KOPT-K1 (cell line): Measurements from ENCODE around the gene PRSS27.
A peak's percentile ranks its signal among the peaks of the same experiment; 100 is the strongest.

Experiments
- H3K27ac ChIP-seq: fragments of 200-600 bp; sonication (generic); 2 replicates; pipeline ENCODE4 v1.5.1; 2016; ENCODE audit warnings: antibody characterized with exemption, mild to moderate bottlenecking, low read depth, low read length; ENCODE audit not compliant: poor library complexity, severe bottlenecking
- H3K36me3 ChIP-seq: fragments of 200-600 bp; sonication (generic); 2 replicates; pipeline ENCODE4 v1.5.1; 2017; ENCODE audit warnings: antibody characterized with exemption, mild to moderate bottlenecking, low read length, moderate library complexity; ENCODE audit not compliant: insufficient read depth
- H3K9me3 ChIP-seq: fragments of 200-600 bp; sonication (generic); 2 replicates; pipeline ENCODE4 v1.5.1; 2017; ENCODE audit warnings: antibody characterized with exemption, low read length, mild to moderate bottlenecking; ENCODE audit not compliant: insufficient read depth, poor library complexity, severe bottlenecking

Gene PRSS27

DNA sequence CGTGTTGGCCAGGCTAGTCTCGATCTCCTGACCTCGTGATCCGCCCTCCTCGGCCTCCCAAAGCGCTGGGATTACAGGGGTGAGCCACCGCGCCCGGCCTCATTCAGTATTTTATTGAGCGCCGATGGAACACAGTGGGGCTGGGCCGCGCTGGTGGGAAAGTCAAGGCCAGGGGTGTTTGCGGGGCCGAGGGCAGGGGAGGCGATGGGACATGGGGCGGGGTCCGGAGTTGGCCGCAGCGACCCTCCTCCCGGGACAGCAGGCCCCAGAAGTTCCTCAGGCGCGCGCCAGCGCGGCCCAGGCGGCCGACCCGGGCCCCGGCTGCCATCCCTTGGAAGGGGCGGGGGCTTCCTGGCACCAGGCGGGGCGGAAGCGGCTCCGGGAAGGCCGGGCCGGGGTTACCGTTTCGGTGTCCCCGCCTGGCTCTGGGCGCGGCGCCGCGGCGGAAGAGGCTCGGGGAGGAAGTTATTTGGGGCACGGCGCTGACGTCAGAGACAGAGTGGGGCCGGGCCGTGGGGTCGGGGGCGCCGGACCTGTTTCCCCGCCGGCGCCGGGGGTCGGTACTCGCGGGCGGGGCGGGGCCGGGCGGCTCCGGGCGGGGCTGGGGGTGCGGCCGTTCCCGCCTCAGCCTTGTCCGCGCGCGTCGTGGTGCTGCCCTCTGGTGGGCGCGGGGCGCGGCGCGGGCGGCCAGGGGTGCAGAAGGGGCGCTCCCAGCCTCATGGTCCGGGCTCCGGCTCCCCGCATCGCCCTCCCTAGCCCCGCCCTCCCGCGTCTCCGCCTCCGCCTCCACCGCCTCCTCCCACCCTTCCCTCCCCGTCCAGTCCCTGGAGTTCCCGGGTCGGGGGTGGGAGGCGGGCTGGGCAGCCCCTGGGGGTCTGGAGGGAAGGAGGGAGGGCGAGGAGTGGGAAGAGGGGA is 952 bp upstream of the PRSS27 start:
- Histone ChIP-seq H3K9me3 (no peaks in the 10 kb centered on the region), H3K36me3 (no peaks in the 10 kb centered on the region), H3K27ac (peak overlapping the region; percentile 52)

DNA sequence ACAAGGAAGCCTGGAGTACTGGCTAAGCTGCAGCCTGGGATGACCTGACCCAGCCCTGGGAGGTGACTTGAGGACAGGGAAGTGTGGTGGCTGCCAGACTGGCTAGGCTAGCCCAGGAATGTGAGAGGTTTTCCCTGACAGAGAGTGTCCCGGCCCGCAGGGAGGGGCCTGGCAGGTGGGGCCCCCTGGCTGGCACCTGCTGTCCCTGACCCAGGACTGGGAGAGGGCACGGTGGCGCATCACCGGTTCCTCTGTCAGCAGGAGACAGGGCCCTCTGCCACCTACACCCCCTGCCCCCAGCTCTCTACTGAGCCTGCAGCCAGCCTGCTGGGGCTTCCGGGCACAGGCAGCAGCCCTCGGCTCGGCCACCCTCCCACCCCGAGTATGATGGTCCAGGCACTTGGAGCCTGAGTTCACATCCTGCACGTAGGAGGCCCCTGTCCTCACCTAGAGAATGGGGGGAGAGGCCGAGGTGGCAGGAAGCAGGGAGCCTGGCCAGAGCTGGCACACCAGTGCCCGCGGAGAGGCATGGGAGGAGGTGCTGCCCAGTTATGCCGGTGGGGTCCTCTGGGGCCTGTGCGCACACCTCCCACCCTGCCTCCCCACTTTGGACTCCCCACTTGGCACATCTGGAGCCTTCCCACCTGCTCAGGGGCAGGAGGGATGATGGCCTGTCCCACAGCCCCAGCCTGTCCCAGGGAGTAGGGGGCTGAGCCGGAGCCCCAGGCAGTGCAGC is 528 bp downstream of the PRSS27 start:
- Histone ChIP-seq H3K9me3 (no peaks in the 10 kb centered on the region), H3K27ac (no peak overlapping the region), H3K36me3 (no peaks in the 10 kb centered on the region)

DNA sequence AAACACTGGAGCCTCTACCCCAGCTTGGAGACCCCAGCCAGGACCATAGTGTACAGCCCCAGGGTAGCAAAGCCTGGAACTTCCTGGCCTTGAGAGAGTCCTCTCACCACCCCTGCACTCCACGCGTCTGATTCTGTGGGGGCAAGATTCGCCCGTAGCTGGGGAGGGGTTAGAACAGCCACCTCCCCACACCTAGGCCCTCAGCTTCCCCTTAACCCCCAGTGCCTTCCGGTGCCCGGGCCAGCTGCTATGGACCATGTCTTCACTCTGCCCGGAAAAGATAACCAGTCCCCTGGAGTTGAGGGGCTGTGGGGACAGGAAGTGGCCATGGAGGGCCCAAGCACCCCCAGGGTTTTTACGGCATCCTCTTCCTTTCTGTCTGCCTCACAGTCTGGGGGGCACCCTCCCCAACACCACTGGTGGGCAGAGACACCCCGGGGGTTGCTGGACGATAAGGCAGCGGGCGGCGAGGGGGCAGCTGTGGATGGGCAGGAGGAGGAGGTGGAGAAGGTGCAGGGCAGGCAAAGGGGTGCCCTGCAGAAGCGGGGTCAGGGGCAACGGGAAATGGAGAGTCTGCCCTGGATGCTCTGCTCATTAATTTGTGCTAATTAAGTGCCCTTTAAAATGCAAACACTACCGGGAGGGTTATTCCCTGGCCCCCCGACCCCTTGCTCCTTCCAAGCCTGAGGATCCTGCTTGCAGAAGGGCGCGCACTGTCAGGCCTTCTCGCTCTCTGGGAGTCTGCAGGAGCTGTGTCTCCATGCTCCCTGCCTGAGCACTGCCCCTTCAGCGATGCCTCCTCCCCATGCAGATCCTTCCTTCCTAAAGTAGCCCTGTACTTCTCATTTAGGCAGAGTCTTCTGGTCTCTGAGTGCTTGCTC is 2.4 kb downstream of the PRSS27 start:
- no peak overlapping the region for H3K27ac ChIP-seq
- no peaks in the 10 kb centered on the region for H3K9me3 ChIP-seq
- H3K36me3 ChIP-seq = no peaks in the 10 kb centered on the region

DNA sequence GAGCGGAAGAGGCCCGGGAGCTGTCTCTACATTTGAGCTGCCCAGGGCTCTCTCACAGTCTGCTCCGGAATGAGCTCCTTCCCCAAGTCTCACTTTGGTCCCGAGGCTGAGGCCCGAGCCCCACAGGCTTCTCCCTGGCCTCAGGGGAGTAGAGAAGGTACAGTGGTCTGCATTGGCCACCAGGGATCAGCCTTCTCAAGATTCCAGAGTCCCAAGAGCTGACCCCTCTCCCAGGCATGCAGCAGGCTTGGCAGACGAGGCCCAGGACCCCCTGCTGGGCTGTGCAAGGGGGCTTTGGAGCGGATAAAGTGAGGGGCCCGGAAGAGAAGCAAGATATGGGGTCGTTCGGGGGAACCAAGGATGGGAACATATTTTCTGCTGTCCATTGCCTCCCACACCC is 3.1 kb downstream of the PRSS27 start:
- H3K9me3 ChIP-seq = no peaks in the 10 kb centered on the region
- no peaks in the 10 kb centered on the region for H3K36me3 ChIP-seq
- no peak overlapping the region for H3K27ac ChIP-seq

DNA sequence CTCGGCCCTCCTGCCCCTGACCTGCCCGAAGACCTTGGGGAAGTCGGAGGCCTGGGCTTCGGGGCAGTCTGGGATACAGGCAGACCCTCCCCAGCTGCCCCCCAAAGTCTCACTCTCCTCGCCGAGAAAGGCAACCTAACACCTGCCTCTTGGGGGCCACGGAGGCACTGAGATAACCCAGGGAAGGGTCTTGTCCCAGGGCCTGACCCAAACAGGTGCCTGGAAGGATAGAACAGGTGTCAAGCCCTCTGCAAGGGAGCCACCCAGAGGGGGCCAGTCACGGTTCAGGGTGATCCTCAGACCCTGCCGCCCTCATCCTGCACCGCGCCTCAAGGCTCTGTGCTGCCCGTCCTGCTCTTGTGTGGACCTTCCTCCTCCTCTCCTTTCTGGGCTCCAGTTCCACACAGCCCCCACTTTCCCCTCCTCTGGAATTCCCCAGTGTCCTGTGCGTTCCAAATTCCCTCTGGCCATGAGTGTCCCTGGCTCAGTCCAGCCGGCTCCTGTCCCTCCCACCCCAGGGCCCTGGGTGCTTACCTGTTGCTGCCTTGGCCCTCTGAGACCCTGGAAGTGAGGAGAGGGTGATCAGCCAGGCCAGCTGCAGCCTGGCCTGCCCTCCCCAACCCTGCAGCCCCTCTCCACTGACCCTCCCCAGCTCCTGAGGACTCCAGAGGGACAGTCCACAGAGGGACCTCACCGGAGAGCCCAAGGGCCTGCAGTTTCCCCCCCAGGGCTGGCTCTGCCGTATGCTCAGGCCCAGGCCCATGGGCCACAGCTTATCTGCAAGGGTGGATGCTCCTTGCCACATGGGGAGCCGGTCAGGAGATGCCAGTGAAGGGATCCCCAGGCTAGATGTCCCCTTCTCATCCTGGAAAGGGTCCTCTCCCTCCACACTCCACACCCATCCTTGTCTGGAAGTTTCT is 3.8 kb downstream of the PRSS27 start:
- H3K36me3 ChIP-seq = no peaks in the 10 kb centered on the region
- no peaks in the 10 kb centered on the region for H3K9me3 ChIP-seq
- no peak overlapping the region for H3K27ac ChIP-seq

DNA sequence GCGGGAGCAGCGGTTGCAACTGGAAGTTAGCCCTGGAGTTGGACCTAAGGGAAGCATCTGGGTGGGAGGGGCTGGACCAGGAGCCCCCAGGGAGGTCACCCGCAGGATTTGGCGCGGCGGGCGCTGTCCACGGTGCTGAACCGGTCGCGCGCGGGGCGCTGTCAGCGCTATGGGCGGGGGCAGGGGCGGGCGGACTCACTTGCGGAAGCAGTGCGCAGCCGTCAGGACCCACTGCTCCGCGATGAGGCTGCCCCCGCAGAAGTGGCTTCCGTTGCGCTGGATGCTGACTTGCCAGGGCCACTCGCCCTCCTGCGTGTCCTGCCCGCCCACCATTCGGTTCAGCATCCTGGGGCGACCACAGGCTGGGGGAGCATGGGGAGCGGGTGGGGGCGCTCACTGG is 4.5 kb downstream of the PRSS27 start:
- no peaks in the 10 kb centered on the region for H3K36me3 ChIP-seq
- no peaks in the 10 kb centered on the region for H3K9me3 ChIP-seq
- H3K27ac ChIP-seq = no peak overlapping the region

DNA sequence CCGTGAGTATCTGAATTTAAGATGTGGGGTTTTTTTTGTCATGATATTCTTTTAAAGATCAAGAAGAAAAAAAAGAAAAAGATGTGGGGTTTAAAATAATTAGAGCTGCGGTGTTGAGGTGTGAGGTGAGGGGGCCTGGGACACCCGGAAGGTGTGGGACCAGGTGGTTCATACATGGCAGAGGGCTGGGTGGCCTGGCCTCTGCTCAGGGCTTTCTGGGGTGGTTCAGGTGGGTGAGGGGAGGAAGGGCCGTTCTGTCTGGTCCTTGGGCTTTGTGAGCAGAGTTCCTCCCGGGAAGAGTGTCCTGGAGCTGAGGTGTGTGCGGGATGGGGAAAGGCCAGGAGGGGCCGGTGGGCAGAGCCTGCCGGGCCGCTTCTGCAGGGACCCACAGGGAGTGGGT is 5.0 kb downstream of the PRSS27 start:
- Histone ChIP-seq H3K9me3 (no peaks in the 10 kb centered on the region), H3K27ac (no peak overlapping the region), H3K36me3 (no peaks in the 10 kb centered on the region)

DNA sequence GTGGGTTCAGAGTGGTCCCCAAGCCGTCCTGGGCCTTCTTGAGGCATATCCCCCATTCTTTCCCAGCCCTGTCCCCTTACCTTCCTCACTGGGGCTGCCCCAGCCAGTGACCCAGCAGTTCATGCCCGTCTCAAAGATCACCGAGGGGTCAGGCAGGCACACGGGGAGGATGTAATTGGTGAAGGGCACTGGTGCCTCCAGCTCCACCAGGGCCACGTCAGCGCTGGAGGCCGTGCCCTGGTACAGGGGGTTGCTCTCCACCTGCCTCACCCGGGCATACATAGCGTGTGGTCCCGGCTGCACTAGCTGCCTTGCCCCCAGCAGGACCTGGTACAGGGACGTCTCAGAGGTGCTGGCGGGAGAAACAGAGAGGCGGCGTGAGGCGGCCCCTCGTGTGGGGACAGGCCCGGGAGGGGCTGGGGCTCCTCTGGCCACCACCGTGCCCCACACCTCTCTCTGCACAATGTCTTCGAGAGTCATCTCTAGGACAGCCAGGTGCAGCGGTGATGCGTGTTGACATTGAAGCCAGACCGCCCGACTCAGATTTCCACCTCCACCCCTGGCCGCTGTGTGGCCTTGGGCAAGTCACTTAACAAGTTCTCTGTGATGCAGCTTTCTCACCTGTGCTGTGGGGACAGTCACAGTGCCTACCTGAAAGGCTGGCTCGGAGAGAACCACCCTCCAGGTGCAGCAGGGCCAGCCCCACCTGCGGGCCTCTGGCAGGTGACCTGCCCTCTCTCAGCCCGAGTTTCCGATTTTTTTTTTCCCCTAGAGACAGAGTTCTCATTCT is 5.8 kb downstream of the PRSS27 start:
- H3K36me3 ChIP-seq = peaks cover 5% of the 10 kb centered on the region; the same call in 1 of the 2 replicates

DNA sequence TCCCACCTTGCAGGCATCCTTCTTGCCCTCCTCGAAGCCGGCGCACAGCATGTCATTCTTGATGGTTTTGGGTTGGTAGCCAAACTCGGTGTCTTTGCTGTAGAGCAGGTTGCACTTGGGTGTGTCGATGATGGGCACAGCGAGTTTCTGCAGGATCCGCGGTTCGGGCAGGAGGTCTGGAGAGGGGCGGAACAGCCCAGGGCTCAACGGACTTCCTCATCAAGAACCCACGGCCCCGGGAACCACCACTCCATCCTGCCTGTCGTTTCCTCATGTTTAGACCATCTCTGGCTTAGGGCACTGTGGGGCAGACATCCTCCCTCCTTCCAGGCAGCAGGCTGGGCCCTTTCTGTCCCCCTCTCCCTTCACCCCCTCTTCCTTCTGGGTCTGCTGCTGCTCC is 6.5 kb downstream of the PRSS27 start:
- Histone ChIP-seq H3K9me3 (no peaks in the 10 kb centered on the region), H3K27ac (no peak overlapping the region), H3K36me3 (peaks cover 9% of the 10 kb centered on the region; the same call in 1 of the 2 replicates)

More for the DNA sequence above, 5.8 kb downstream of the PRSS27 start:
- Histone ChIP-seq H3K27ac (no peak overlapping the region), H3K9me3 (no peaks in the 10 kb centered on the region)

DNA sequence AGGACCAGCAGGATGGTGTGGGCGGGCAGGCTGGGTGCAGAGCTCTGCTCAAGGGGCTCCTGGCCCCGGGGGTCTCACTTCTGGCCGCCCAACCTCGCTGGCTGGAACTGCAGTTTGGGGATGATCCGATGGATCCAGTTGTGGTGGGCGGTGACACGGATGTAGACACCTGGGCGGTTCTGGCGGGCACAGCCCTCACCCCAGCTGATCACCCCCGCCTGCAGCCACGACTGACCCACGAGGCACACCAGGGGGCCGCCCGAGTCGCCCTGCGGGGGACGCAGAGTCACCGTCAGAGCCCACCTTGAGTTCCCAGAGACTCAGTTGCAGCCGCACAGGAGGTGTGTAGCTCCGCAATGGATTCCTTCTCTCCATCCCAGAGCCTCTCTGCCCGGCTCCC is 7.5 kb downstream of the PRSS27 start:
- H3K9me3 ChIP-seq = no peaks in the 10 kb centered on the region
- H3K27ac ChIP-seq = no peak overlapping the region
- H3K36me3 ChIP-seq = peaks cover 18% of the 10 kb centered on the region; the same call in 1 of the 2 replicates

DNA sequence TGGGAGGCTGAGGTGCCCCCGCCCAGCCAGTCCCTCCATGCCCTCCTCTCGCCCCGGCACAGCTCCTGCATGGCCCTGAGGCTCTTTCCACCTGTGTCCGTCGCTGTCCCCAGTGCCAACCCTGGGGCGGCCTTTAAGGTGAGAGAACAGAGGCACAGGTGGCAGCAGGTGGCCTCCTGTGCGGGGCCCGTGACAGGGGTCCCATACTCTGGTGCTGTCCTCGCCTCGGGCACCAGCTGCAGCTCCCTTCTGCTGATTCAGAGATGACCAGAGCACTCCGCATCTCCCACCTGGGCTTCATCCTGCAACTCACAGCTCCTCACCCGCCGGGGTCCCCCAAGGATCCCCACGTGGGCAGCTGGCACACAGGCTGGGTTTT is 8.0 kb downstream of the PRSS27 start:
- peaks cover 23% of the 10 kb centered on the region; the same call in 1 of the 2 replicates for H3K36me3 ChIP-seq
- H3K27ac ChIP-seq = no peak overlapping the region
- H3K9me3 ChIP-seq = no peaks in the 10 kb centered on the region

DNA sequence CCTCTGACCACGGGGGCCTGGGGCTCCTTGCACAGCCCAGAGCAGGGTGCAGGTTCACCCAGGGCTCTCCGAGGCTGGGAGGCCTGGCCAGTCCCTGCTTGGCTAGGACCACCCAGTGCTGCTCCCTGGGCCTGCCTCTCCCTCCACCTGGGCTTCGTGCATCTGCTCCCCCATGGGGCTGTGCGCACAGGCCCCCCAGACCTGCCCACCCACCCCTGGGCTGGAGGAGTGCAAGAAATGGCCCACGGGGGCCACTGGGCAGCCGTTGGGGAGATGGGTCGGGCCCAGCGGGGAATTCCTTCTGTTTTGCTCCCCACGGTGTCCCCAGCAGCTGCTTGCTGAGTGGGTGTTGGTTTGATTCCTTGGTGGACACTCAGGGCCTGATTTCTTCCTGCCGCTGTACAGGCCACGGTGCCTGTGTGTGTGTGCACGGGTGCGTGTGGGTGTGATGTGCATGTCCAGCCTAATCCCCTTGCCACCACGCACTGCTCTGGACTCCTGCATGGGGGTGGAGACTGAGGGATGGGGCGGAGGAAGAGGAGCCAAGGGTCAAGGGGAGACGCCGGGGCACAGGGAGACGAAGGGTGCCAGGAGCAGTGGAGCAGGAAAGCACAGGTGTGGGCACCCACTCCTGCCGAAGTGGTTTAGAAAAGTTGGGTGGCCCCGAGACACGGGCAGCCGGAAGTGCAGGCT is 8.5 kb downstream of the PRSS27 start:
- H3K9me3 ChIP-seq = no peaks in the 10 kb centered on the region
- no peak overlapping the region for H3K27ac ChIP-seq
- peaks cover 24% of the 10 kb centered on the region; the same call in 1 of the 2 replicates for H3K36me3 ChIP-seq

DNA sequence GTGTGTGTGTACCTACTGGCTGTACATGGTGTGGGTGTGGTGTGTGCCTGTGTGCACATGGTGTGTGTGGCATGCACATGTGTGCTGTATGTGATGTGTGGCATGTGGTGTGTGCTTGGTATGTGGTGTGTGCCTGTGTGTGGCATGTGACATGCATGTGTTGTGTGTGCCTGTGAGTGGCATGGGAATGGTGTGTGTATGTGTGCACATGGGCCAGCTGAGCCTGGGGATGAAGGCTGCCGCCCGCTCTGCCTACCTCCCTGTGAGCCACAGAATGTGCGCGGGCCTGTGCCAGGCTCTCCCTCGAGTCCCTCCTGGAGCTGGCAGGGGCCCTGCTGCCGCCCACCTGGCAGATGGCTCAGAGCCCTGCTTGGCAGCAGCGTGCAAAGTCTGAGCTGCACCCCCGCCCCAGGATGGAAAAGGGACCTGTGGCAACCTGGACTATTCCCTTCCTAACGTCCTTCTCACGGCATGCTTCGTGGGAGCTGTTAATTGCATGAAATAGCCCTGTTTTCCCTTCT is 9.3 kb downstream of the PRSS27 start:
- Histone ChIP-seq H3K9me3 (no peaks in the 10 kb centered on the region), H3K27ac (no peak overlapping the region)

More for the DNA sequence above, 9.3 kb downstream of the PRSS27 start:
- peaks cover 31% of the 10 kb centered on the region; the same call in 1 of the 2 replicates for H3K36me3 ChIP-seq
